GM18508 (cell line): ENCODE results near the gene PCDHGA8.
"Not testable (repeated sequence)": the region's sequence is repeated elsewhere in the genome, so short reads cannot be mapped to it uniquely, and the experiment has no call there.

ENCODE experiments used
- ATAC-seq: cut with Tn5 transposase; IDR thresholded peaks from one replicate; pipeline ENCODE4 v1.9.1; 2021; ENCODE audit warnings: moderate number of reproducible peaks; ENCODE audit not compliant: insufficient read depth, unreplicated experiment

Gene PCDHGA8

DNA sequence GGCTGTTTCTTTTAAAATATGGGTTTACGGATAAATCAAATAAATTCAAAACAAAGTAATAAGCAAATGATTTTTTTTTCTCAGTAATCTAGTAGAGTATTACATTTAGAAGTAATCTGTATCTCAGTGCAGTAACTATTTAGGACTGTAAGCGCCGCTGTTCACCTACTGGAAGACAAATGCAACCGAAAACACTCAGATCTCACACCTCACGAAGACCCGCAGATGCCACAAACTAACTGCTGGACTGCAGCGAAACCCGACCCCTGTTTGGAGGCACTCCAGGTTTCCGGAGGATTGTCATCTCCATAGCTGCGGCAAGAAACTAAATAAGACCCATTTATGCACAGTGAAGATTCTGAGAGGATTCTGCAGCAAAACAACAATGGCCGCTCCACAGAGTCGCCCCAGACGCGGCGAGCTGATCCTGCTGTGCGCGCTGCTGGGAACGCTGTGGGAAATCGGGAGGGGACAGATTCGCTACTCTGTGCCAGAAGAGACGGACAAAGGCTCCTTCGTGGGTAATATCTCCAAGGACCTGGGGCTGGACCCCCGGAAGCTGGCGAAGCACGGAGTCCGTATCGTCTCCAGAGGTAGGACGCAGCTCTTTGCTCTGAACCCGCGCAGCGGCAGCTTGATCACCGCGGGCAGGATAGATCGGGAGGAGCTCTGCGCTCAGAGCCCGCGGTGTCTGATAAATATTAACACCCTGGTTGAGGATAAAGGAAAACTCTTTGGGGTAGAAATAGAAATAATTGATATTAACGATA, at the start of gene PCDHGA8:
TSS of gene PCDHGA8 (plus strand) at position 205 of the 770 bp plus-strand sequence. CDS start at position 386, 181 bp downstream.
- no peak for ATAC-seq

DNA sequence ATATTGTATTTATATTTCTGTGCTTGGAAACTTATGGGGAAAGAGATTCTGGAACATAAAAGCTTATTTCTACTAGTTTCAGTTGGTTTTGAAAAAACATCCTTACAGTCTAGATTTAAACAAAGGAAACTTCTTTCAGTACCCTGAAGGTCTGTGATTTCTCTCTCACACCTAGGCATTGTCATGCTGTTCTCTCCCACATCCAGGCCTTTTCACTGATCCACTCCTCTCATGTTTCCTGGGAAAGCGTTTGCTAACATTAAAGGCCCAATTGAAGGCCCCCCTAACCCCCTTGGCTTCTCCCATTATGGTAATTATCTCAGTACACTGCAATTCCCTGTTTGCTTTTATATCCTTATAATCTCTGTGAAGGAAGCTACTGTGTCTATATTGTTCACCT, 49.7 kb upstream of the PCDHGA8 start:
- ATAC-seq, result no peak

DNA sequence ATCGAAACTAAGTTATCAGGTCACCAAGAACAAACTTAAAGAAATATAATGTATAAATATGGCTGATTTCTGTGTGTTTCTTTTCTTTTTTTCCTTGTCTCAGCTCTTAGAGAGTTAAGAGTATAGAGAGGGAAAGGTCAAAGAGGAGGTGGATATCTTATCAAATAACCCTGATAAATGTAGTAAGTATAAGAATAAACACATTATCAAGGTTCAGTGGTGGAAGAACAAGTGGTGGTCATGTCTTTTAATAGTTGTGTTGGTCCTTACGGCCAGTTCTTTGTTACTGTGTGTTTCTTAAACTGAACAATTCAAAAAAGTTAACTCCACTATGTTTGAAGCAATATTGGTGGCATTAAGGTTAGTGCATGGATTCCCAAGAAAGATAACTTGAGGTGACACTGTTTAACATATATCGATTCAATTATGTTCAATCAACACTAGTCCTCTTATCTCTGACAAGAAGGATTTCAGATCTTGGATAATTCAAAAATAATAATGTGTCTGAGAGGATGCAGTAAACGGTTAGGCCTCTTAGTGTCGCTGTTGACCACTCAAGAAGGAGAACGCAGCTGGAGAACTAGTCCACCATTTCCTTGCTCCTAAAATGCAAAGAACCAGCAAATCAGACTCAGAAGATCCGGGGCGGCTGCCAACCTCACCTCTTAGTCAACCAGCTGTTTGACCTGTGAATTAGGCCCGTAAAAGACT, 49.0 kb upstream of the PCDHGA8 start, which contains the start of gene PCDHGA3:
TSS of gene PCDHGA3 (plus strand) at position 588 of the 711 bp plus-strand sequence. CDS start 205 bp downstream, outside the sequence.
- no peak for ATAC-seq

DNA sequence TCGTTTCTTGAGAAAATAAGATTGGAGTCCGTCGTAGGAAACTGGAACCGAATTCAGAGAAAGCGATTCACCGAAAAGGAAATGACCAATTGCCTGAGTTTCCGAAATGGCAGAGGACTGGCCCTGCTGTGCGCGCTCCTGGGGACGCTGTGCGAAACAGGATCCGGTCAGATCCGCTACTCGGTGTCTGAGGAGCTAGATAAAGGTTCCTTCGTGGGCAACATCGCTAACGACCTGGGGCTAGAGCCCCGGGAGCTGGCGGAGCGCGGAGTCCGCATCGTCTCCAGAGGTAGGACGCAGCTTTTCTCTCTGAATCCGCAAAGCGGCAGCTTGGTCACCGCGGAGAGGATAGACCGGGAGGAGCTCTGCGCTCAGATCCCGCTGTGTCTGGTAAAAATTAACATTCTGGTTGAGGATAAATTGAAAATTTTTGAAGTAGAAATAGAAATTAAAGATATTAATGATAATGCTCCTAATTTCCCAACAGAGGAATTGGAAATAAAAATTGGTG, 48.4 kb upstream of the PCDHGA8 start:
- no peak for ATAC-seq

DNA sequence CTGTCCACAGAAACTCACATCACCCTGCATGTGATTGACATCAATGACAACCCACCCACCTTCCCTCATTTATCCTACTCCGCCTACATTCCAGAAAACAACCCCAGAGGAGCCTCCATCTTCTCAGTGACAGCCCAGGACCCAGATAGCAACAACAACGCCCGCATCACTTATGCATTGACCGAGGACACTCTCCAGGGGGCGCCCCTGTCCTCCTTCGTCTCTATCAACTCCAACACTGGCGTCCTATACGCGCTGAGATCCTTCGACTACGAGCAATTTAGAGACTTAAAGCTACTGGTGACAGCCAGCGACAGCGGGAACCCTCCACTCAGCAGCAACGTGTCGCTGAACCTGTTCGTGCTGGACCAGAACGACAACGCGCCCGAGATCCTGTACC, 47.1 kb upstream of the PCDHGA8 start:
- ATAC-seq, result no peak

DNA sequence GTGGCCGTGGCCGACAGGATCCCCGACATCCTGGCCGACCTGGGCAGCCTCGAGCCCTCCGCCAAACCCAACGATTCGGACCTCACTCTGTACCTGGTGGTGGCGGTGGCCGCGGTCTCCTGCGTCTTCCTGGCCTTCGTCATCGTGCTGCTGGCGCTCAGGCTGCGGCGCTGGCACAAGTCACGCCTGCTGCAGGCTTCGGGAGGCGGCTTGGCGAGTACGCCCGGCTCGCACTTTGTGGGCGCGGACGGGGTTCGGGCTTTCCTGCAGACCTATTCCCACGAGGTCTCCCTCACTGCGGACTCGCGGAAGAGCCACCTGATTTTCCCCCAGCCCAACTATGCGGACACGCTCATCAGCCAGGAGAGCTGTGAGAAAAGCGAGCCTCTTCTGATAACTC, 46.4 kb upstream of the PCDHGA8 start:
- ATAC-seq, result not testable (repeated sequence)

DNA sequence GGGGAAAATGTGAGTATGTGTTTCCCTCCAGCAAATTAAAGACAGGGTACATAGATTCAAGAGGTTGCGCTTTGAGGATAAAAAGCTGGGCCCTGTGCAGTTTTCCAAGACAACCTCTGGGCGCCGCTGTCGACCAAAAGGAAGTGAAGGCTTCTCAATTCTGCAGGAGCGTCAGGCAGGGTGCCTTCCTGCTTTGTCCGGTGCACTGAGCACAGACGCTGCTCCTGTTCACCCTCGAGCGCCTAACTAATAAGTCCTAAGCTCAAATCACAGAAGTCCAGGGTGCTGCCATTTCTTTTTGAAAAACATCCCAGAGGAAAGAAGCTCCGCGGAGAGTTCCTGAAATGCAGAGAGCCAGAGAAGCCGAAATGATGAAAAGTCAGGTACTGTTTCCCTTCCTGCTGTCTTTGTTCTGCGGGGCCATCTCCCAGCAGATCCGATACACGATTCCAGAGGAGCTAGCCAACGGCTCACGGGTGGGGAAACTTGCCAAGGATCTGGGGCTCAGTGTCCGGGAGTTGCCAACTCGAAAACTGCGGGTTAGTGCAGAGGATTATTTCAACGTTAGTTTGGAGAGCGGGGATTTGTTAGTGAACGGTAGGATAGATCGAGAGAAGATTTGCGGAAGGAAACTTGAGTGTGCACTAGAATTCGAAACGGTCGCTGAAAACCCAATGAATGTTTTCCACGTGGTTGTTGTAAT, 42.4 kb upstream of the PCDHGA8 start, which contains the start of gene PCDHGB1:
TSS of gene PCDHGB1 (plus strand) at position 183 of the 703 bp plus-strand sequence. CDS start at position 345, 162 bp downstream.
- ATAC-seq, result no peak

DNA sequence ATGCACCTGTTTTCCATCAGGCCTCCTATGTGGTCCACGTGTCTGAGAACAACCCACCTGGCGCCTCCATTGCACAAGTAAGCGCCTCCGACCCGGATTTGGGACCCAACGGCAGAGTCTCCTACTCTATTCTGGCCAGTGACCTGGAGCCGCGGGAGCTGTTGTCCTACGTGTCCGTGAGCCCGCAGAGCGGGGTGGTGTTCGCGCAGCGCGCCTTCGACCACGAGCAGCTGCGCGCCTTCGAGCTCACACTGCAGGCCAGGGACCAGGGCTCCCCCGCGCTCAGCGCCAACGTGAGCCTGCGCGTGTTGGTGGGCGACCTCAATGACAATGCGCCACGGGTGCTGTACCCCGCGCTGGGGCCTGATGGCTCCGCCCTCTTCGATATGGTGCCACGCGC, 40.8 kb upstream of the PCDHGA8 start:
- no peak for ATAC-seq

DNA sequence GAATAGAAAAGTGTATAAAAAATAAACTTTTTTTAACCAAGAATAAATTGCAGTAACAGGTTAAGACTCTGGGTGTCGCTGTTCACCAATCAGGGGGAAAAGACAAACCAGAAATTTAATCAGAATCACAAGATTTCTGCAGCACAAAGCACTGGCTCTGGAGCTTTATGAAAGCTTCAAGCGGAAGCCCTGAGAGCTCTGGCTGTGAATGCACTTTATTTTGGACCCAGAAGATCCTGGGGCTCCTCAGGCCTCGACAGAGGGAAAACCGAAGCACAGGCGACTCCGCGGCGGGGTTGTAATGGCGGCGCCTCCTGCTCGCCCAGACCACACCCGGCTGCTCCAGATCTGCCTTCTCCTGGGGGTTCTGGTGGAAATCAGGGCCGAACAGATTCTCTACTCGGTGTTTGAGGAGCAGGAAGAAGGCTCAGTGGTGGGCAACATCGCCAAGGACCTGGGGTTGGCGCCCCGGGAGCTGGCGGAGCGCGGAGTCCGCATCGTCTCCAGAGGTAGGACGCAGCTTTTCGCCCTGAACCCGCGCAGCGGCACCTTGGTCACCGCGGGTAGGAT, 37.4 kb upstream of the PCDHGA8 start, which contains the start of gene PCDHGA4:
TSS of gene PCDHGA4 (plus strand) at position 122 of the 570 bp plus-strand sequence. CDS start at position 209, 87 bp downstream.
- no peak for ATAC-seq

DNA sequence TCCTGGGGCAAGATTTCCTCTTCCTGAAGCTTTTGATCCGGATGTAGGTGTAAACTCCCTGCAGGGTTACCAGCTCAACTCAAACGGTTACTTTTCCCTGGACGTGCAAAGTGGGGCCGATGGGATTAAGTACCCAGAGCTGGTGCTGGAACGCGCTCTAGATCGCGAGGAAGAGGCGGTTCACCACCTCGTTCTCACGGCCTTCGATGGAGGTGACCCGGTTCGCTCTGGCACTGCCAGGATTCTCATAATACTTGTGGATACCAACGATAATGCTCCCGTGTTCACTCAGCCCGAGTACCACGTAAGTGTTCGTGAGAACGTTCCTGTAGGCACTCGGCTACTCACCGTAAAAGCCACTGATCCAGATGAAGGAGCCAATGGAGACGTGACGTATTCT, 36.8 kb upstream of the PCDHGA8 start:
- ATAC-seq, result no peak

DNA sequence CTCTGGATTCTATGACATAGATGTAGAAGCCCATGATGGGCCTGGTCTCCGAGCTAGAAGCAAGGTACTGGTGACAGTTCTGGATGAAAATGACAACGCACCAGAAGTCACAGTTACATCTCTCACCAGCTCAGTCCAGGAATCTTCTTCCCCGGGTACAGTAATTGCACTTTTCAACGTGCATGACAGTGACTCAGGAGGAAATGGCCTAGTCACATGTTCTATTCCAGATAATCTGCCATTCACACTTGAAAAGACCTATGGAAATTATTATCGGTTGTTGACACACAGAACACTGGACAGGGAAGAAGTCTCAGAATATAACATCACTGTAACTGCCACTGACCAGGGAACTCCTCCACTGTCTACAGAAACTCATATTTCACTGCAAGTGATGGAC, 36.3 kb upstream of the PCDHGA8 start:
- ATAC-seq, result no peak

DNA sequence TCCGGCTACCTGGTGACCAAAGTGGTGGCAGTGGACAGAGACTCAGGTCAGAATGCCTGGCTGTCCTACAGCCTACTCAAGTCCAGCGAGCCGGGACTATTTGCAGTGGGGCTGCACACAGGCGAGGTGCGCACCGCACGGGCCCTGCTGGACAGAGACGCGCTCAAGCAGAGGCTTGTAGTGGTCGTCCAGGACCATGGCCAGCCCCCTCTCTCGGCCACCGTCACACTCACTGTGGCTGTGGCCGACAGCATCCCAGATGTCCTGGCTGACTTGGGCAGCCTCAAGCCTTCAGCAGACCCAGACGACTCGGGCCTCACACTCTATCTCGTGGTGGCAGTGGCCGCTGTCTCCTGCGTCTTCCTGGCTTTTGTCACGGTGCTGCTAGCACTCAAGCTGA, 35.5 kb upstream of the PCDHGA8 start:
- no peak for ATAC-seq

DNA sequence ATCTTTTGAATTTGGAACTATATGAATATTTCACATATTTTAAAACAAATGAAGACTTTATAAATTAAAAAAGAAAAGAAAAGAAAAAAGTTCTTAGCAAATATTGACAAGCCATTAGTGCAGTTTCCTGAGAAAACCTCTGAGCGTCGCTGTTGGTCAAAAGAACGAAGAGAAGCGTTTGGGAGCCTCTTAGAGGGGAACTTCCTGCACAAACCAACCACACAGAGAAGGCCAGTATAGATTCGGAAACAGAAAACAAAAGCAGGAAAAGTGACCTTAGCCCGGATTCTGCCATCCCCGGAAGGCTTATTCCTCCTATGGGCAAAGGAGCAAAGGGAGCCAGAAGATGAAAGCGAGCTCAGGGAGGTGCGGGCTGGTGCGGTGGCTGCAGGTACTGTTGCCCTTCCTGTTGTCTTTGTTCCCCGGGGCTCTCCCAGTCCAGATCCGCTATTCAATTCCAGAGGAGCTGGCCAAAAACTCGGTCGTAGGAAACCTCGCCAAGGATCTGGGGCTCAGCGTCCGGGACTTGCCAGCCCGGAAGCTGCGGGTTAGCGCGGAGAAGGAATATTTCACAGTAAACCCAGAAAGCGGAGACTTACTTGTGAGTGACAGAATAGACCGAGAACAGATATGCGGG, 32.5 kb upstream of the PCDHGA8 start, which contains the start of gene PCDHGB2:
TSS of gene PCDHGB2 (plus strand) at position 205 of the 637 bp plus-strand sequence. CDS start at position 347, 142 bp downstream.
- ATAC-seq, result no peak

DNA sequence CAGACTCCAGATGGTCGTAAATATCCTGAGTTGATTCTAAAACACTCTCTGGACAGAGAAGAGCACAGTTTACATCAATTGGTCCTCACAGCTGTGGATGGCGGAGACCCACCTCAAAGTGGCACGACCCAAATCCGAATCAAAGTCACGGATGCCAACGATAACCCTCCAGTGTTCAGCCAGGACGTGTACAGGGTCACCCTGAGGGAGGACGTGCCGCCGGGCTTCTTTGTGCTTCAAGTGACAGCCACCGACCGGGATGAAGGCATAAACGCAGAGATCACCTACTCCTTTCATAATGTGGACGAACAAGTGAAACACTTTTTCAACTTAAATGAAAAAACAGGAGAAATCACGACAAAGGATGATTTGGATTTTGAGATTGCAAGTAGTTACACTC, 31.7 kb upstream of the PCDHGA8 start:
- no peak for ATAC-seq

DNA sequence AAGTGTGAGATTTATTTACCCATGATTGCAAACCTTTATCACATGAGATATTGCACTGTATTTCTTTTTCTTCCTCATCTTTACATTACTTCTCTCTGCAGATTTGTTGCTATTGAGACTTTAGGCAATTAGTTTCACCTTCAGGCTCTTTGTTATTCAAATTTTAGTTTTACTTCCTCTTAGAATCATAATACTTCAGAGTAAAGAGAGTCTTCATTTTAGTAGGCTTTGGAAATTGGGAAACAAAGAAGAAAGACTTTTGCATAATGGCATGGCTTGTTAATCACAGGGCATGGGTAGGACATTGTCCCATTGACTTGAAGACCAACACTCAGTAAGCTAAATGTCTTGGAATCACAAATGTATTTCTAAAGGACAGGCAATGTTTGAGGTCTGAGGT, 29.7 kb upstream of the PCDHGA8 start:
- ATAC-seq, result no peak

DNA sequence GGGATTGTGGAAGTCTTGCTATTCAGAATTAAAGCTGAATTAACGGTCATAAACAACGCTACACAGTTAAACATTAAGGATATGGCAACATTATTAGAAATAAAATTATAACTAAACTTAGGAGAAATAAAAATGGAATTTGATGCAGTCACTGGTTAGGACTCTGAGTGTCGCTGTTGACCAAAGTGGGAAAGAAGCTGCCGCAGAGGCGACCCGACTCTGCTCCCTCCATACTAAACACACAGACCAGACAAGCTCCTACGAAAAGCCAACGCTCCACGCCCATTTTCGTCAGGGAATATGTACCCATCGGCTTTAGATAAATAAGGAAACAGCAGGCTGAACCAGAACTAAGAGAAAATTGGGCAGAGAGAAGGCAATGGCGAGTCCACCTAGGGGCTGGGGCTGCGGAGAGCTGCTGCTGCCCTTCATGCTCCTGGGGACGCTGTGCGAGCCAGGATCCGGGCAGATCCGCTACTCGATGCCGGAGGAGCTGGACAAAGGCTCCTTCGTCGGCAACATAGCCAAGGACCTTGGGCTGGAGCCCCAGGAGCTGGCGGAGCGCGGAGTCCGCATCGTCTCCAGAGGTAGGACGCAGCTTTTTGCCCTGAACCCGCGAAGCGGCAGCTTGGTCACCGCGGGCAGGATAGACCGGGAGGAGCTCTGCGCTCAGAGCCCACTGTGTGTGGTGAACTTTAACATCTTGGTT, 28.3 kb upstream of the PCDHGA8 start, which contains the start of gene PCDHGA5:
TSS of gene PCDHGA5 (plus strand) at position 211 of the 709 bp plus-strand sequence. CDS start at position 380, 169 bp downstream.
- no peak for ATAC-seq

DNA sequence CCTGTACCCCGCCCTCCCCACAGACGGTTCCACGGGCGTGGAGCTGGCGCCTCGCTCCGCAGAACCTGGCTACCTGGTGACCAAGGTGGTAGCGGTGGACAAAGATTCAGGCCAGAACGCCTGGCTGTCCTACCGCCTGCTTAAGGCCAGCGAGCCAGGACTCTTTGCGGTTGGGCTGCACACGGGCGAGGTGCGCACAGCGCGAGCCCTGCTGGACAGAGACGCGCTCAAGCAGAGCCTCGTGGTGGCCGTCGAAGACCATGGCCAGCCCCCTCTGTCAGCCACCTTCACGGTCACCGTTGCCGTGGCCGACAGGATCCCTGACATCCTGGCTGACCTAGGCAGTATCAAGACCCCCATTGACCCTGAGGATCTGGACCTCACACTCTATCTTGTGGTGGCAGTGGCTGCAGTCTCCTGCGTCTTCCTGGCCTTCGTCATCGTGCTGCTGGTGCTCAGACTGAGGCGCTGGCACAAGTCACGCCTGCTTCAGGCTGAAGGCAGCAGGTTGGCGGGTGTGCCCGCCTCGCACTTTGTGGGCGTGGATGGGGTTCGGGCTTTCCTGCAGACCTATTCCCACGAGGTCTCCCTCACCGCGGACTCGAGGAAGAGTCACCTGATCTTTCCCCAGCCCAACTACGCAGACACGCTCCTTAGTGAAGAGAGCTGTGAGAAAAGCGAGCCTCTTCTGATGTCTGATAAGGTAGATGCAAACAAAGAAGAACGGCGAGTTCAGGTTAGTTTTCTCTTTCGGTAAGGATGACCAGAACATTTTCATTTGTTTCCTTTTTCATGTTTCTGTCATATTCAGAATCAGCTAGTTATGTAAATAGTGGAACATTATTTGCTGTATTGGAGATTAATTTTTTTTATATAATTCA, 26.2 kb upstream of the PCDHGA8 start:
- ATAC-seq, result no peak
